ENCODE results near the gene ABCA9. TPM values are rescaled to one million over a fixed set of nuclear protein-coding genes. Genes with fewer than 3 reads are reported as not detected.

ABCA9 gene
- total RNA-seq, 1 experiment from 2014 or later, result not detected

DNA sequence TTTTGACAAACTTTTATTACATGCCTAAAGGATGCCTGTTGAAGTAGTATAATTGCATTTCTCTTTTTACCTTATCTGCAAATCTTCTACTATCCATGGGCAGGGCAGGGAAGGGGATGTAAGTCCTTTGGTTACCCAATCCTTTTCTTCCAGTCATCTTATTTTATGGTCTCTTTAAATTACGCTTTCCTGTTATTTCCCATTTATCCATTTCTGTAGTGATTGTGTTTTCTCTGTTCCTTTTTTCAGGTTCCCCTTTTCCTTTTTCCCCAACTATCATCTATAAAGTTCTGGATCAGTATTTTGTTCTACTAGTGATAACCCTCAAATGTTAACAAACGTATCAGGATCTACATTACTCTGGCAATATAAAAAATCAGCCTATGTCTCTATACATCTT, 3.3 kb upstream of the ABCA9 start:
- Histone ChIP-seq H4K91ac (ENCODE audit: insufficient read length, low read depth, low read length) (no peak overlapping the region), H4K20me1 (ENCODE audit: control insufficient read depth, insufficient read depth, insufficient read length) (no peaks in the 10 kb centered on the region), H2BK5ac (ENCODE audit: insufficient read length, low read length) (no peak overlapping the region), H3K27ac (ENCODE audit: insufficient read length, low read depth, low read length) (no peak overlapping the region), H3K79me2 (ENCODE audit: insufficient read depth, low read length) (no peaks in the 10 kb centered on the region), H3K14ac (ENCODE audit: insufficient read depth, low read length) (no peak overlapping the region), H3K9me3 (ENCODE audit: control insufficient read depth, low read depth, low read length) (no peaks in the 10 kb centered on the region), H3K4me2 (ENCODE audit: insufficient read depth, insufficient read length, low read length) (no peak overlapping the region), H2BK15ac (ENCODE audit: low read depth, low read length) (no peak overlapping the region), H3K18ac (ENCODE audit: insufficient read length, low read depth, low read length) (no peak overlapping the region), H2BK12ac (ENCODE audit: insufficient read length, low read depth, low read length) (no peak overlapping the region), H2BK120ac (ENCODE audit: low read depth, low read length, poor library complexity, severe bottlenecking) (no peak overlapping the region), H3T11ph (ENCODE audit: low read length) (no peak overlapping the region), H3K9ac (ENCODE audit: extremely low read depth, insufficient read length, low read length) (no peak overlapping the region), H3K23ac (ENCODE audit: insufficient read length, low read depth, low read length) (no peak overlapping the region), H2BK20ac (ENCODE audit: low read depth, low read length, poor library complexity, severe bottlenecking) (no peak overlapping the region), H3K56ac (ENCODE audit: insufficient read length, low read depth, low read length) (no peak overlapping the region), H2AK5ac (ENCODE audit: insufficient read length, low read length) (no peak overlapping the region), H3K27me3 (ENCODE audit: insufficient read depth, low read length) (no peaks in the 10 kb centered on the region), H2AFZ (ENCODE audit: low read length) (no peak overlapping the region), H4K8ac (replicated peaks; ENCODE audit: insufficient read length, low read depth, low read length) (no peak overlapping the region), H4K5ac (ENCODE audit: insufficient read length, low read depth, low read length) (no peak overlapping the region), H3K23me2 (ENCODE audit: insufficient read length, low read depth, low read length, poor library complexity, severe bottlenecking) (no peaks in the 10 kb centered on the region), H3K79me1 (ENCODE audit: insufficient read depth, low read depth, low read length, poor library complexity, severe bottlenecking) (no peaks in the 10 kb centered on the region), H3K4me1 (ENCODE audit: insufficient read depth, low read length) (no peaks in the 10 kb centered on the region), H3K4ac (ENCODE audit: low read depth, low read length) (no peak overlapping the region)
- Mint-ChIP-seq H3K4me3 (no peak overlapping the region), H3K27ac (no peak overlapping the region), H3K27me3 (ENCODE audit: low read depth) (no peaks in the 10 kb centered on the region), H3K4me1 (peaks cover 2 to 5% of the 10 kb centered on the region in 2 experiments), H3K36me3 (ENCODE audit: insufficient read depth in 1 of 3, low read depth in 3 of 3) (no peaks in the 10 kb centered on the region), H3K9me3 (no peaks in the 10 kb centered on the region)
- no peak for DNase-seq
- TF ChIP-seq CTCF (conservative IDR thresholded peaks at IDR 0.05), result no peak
- no CpG with 5 or more reads among the region's 2 CpGs for WGBS (ENCODE audit: extremely low coverage, insufficient read length, low lambda C conversion rate)

All from H9 (cell line).